Spleen (tissue), 11 donors: ENCODE data around the gene ITGB5. TPM values are rescaled to one million over a fixed set of nuclear protein-coding genes. Genes with fewer than 3 reads are reported as not detected.

Experiments used
- DNase-seq: peaks from one replicate; pipeline ENCODE4 v3.0.0-alpha.2; 2020
- H3K27ac ChIP-seq, 8 donors: fragments of 200-600 bp; sonication (generic) in 7 of 8; 1 replicate in 4 of 8; 2 replicates in 4 of 8; pipeline versions ENCODE4 v1.5.0 to v1.8.0; 2016 to 2021; ENCODE audit warnings: inconsistent platforms in 4 of 8, mild to moderate bottlenecking in 4 of 8, moderate library complexity in 1 of 8
- H3K27me3 ChIP-seq, 7 donors: fragments of 200-600 bp; sonication (generic) in 6 of 7; replicated peaks in 1 of 7; 1 replicate in 4 of 7; 2 replicates in 3 of 7; pipeline versions ENCODE4 v1.5.0 to v1.8.0; 2016 to 2021; ENCODE audit warnings: inconsistent platforms in 3 of 7, mild to moderate bottlenecking in 1 of 7
- H3K36me3 ChIP-seq, 6 donors: fragments of 200-600 bp; sonication (generic) in 5 of 6; 1 replicate in 4 of 6; 2 replicates in 2 of 6; pipeline versions ENCODE4 v1.5.0 to v1.8.0; 2016 to 2021; ENCODE audit warnings: inconsistent platforms in 2 of 6
- H3K4me1 ChIP-seq, 6 donors: fragments of 200-600 bp; sonication (generic) in 5 of 6; 1 replicate in 3 of 6; 2 replicates in 3 of 6; pipeline versions ENCODE4 v1.5.0 to v1.8.0; 2016 to 2021; ENCODE audit warnings: inconsistent platforms in 3 of 6
- H3K4me3 ChIP-seq, 8 donors: fragments of 200-600 bp; sonication (generic) in 7 of 8; 1 replicate in 4 of 8; 2 replicates in 4 of 8; pipeline versions ENCODE4 v1.5.0 to v1.8.0; 2016 to 2021; ENCODE audit warnings: inconsistent platforms in 4 of 8, mild to moderate bottlenecking in 4 of 8, moderate library complexity in 2 of 8
- H3K9me3 ChIP-seq, 8 donors: fragments of 200-600 bp; sonication (generic) in 7 of 8; 1 replicate in 4 of 8; 2 replicates in 4 of 8; pipeline versions ENCODE4 v1.5.0 to v1.8.0; 2016 to 2021; ENCODE audit warnings: inconsistent platforms in 4 of 8
- CTCF ChIP-seq, 11 experiments: fragments of 200-600 bp in 7 of 11; fragments of 450-650 bp in 4 of 11; sonication (generic) in 4 of 11; IDR thresholded peaks in 8 of 11; conservative IDR thresholded peaks in 3 of 11; 1 replicate in 7 of 11; 2 replicates in 4 of 11; pipeline versions ENCODE4 v1.4.0 to v1.8.0; 2016 to 2021; ENCODE audit warnings: antibody characterized with exemption in 11 of 11, inconsistent platforms in 4 of 11, mild to moderate bottlenecking in 1 of 11
- POLR2A ChIP-seq, 3 donors: fragments of 450-650 bp; IDR thresholded peaks; one replicate each; pipeline ENCODE4 v1.5.1; 2017; ENCODE audit warnings: antibody characterized with exemption in 3 of 3, mild to moderate bottlenecking in 1 of 3
- POLR2AphosphoS5 ChIP-seq, 3 donors: sonication (generic); formaldehyde crosslinking; IDR thresholded peaks; one replicate each; pipeline ENCODE4 v1.5.1; 2017; ENCODE audit warnings: antibody characterized with exemption in 3 of 3
- WGBS, 5 donors: extraction: QIAGEN DNeasy Blood & Tissue Kit in 3 of 5; methylation state at CpG; one replicate each; pipeline versions ENCODE4 v1.1.5 to v1.1.7; 2013 to 2018; 5-methylcytosine and 5-hydroxymethylcytosine counted together
- intact Hi-C: fragments of 100-400 bp; cut with DNase I; formaldehyde crosslinking; loops from one replicate; pipeline ENCODE4 v1.15.0; 2023; ENCODE audit warnings: low total_unique reads
- polyA plus RNA-seq, 3 donors: library from polyadenylated mRNA; stranded (reverse); fragments of 200-250 nt; gene quantifications; one replicate each; pipeline ENCODE4 v1.2.1, GENCODE V29; 2013
- total RNA-seq, 7 donors: library from RNA; depleted of rRNA in 3 of 7; stranded (reverse); fragments of >200 nt in 3 of 7; fragmentation: NEBNext Ultra II Directional in 4 of 7; extraction: Animal tissue kit (Norgen Biotek cat#: 25700) in 4 of 7; gene quantifications; one replicate each; pipeline versions ENCODE4 v1.1.0 to v1.2.1, GENCODE V29; 2016 to 2021
- donor health status: healthy with polysubstance abuse.
- donor health status: DM: no; HTN: no; CAD: no; lungs with moderate emphysema.
- donor health status: DM: no; HTN: no; CAD: no.
- donor health status: Bipolar disorder and iron deficiency.
- donor health status: healthy.
- donor health status: DM: no; HTN: no; CAD: no.
- donor health status: DM: yes; HTN: yes; CAD: no.

The ITGB5 gene
- total and polyA plus RNA-seq, 10 donors, result 7.4 to 227 (median 108) TPM

- intact Hi-C loops, result no loop called here
- Histone ChIP-seq H3K27ac (peak overlapping the region in 1 of 8 donors; percentile 2), H3K36me3 (peaks cover 0 to 58% (median 17%) of the 10 kb centered on the region in 6 donors), H3K4me3 (no peak overlapping the region), H3K4me1 (peaks cover 7 to 25% (median 14%) of the 10 kb centered on the region in 6 donors), H3K9me3 (no peaks in the 10 kb centered on the region), H3K27me3 (peaks cover 0 to 2% (median 0%) of the 10 kb centered on the region in 7 donors)
- 56 to 80% (median 61%) methylated on average over 5 of the region's 5 CpGs for WGBS, 5 donors
- TF ChIP-seq POLR2AphosphoS5 (IDR thresholded peaks at IDR 0.05) (peak in 1 of 3 donors; percentile 36), POLR2A (IDR thresholded peaks at IDR 0.05) (no peak)
- no peak for DNase-seq
These were observed 119.9 kb downstream of the ITGB5 start for GRCh38 chr3:124767264-124767663.

- no peak overlapping the region for H3K27ac ChIP-seq
- H3K4me1 ChIP-seq, result peaks cover 3 to 25% (median 12%) of the 10 kb centered on the region in 6 donors
- no peak overlapping the region for H3K4me3 ChIP-seq
- TF ChIP-seq POLR2A (IDR thresholded peaks at IDR 0.05) (no peak), CTCF (IDR thresholded peaks at IDR 0.05 in 8 of 11, conservative IDR thresholded peaks at IDR 0.05 in 3 of 11) (no peak), POLR2AphosphoS5 (IDR thresholded peaks at IDR 0.05) (no peak)
- peak; percentile 62 for DNase-seq
- H3K36me3 ChIP-seq, result peaks cover 0 to 58% (median 17%) of the 10 kb centered on the region in 6 donors
- H3K9me3 ChIP-seq, result no peaks in the 10 kb centered on the region
- H3K27me3 ChIP-seq, result no peaks in the 10 kb centered on the region
- intact Hi-C loops, result no loop called here
- 83 to 94% (median 90%) methylated on average over 16 of the region's 16 CpGs for WGBS, 5 donors
These were observed 120.8 kb downstream of the ITGB5 start for GRCh38 chr3:124766113-124767095.

- DNase-seq, result peak; percentile 57
- Histone ChIP-seq H3K4me1 (peaks cover 6 to 23% (median 13%) of the 10 kb centered on the region in 6 donors), H3K27me3 (no peaks in the 10 kb centered on the region), H3K4me3 (no peak overlapping the region), H3K36me3 (peaks cover 0 to 58% (median 17%) of the 10 kb centered on the region in 6 donors), H3K9me3 (no peaks in the 10 kb centered on the region), H3K27ac (no peak overlapping the region)
- WGBS, 5 donors, result 81 to 90% (median 83%) methylated on average over 3 to 5 of the region's 5 CpGs
- intact Hi-C loops, result no loop called here
- TF ChIP-seq CTCF (IDR thresholded peaks at IDR 0.05 in 8 of 11, conservative IDR thresholded peaks at IDR 0.05 in 3 of 11) (no peak), POLR2AphosphoS5 (IDR thresholded peaks at IDR 0.05) (no peak), POLR2A (IDR thresholded peaks at IDR 0.05) (no peak)
These were observed 121.8 kb downstream of the ITGB5 start for GRCh38 chr3:124765197-124765840.

- Histone ChIP-seq H3K9me3 (no peaks in the 10 kb centered on the region), H3K4me1 (peaks cover 6 to 19% (median 12%) of the 10 kb centered on the region in 6 donors), H3K27ac (no peak overlapping the region), H3K36me3 (peaks cover 0 to 58% (median 17%) of the 10 kb centered on the region in 6 donors), H3K27me3 (no peaks in the 10 kb centered on the region), H3K4me3 (no peak overlapping the region)
- DNase-seq, result peak; percentile 76
- no peak for TF ChIP-seq POLR2A (IDR thresholded peaks at IDR 0.05)
- no peak for TF ChIP-seq CTCF (IDR thresholded peaks at IDR 0.05 in 8 of 11, conservative IDR thresholded peaks at IDR 0.05 in 3 of 11)
- TF ChIP-seq POLR2AphosphoS5 (IDR thresholded peaks at IDR 0.05), result no peak
- WGBS, 5 donors, result 70 to 76% (median 73%) methylated on average over 5 of the region's 5 CpGs
- intact Hi-C loops, result loop anchor here (5.0 kb wide), 1 partner anchor 138 kb away; no protein-coding TSS in a partner anchor
These were observed 122.4 kb downstream of the ITGB5 start for GRCh38 chr3:124764746-124765145.
